HG02678 (cell line): ENCODE data around the gene CORO1C.

Experiments used
- ATAC-seq: cut with Tn5 transposase; IDR thresholded peaks from one replicate; pipeline ENCODE4 v1.9.1; 2021; ENCODE audit warnings: mild to moderate bottlenecking, moderate library complexity; ENCODE audit not compliant: unreplicated experiment

Gene CORO1C

DNA sequence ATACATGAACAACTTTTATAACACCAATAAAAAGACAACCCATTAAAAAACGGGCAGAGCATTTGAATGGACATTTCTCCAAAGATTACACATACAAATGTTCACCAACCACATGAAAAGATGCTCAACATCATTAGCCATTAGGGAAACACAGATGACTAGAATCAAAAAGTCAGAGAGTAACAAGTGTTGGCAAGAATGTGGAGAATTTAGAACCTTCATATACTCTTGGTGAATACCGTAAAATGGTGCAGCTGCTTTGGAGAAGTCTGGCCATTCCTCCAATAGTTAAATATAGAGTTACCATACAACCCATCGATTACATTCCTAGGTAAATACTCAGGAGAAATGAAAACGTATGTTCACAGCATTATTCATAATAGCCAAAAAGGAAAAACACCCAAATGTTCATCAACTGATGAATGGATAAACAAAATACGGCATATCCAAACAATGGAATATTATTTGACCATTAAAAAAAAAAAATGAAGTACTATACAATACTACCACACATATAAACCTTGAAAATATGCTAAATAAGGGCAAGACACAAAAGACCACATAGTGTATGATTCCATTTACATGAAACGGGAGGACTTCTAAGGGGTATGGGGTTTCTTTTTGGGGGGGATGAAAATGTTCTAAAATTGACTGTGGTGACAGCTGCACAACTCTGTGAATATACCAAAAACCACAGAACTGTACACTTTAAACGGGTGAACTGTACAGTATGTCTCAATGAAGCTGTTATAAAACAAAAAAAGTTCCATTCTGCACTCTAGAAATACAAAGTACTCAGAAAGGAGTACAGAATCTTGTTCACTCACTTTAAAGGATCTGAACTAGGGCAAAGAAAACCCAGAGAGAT lies 3.2 kb downstream of the CORO1C start:
- no peak for ATAC-seq

- ATAC-seq = no peak
Measured at GRCh38 chr12:108727161-108727560, 4.2 kb downstream of the CORO1C start.

DNA sequence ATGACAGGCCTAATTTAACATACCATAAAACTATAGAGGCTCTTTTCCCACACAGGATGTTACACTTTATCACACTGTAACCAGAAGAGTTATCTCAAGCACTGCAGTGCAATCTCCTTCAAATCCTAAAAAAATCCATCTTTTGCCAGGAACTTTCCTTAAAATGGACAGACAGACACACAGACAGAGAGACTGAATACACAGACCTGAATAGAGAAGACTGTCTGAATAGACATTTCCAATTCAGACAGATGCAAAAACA lies 6.5 kb downstream of the CORO1C start:
- no peak for ATAC-seq

DNA sequence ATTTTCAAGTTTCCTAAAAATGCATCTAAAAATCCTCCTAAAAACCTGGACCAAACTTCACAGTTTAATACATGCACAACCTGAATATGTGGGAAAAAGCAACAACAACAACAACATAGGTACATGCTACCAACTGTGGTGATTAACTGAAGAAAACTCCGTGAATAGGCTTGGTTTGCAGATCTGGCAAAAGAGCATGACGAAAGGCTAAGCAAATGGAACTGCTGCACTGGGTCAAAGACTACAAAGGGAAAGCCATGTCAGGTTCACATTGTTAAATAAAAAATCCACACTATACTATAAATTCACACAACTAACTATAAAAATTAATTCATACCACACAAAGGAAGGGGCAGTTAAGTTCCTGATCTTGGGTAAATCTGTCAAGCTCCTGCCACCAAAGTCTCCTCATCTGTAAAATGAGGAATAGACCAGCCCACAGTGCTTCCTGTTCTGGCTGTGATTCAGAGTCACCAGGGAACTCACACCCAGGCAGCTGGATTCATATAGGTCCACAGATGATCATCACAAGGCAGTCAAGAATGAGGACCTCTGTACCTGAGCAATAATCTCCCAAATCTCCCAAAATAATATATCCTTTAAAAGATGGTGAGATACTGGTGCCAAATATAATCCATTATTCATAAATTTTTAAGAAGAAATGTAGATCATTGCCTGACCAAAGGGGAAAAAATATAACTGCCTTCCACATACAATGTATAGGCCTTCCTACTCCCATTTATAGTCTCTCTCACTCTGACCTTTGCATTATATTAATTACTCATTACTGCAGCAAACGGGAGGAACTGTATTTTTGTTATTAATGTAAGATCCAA lies 7.0 kb downstream of the CORO1C start:
- no peak for ATAC-seq

DNA sequence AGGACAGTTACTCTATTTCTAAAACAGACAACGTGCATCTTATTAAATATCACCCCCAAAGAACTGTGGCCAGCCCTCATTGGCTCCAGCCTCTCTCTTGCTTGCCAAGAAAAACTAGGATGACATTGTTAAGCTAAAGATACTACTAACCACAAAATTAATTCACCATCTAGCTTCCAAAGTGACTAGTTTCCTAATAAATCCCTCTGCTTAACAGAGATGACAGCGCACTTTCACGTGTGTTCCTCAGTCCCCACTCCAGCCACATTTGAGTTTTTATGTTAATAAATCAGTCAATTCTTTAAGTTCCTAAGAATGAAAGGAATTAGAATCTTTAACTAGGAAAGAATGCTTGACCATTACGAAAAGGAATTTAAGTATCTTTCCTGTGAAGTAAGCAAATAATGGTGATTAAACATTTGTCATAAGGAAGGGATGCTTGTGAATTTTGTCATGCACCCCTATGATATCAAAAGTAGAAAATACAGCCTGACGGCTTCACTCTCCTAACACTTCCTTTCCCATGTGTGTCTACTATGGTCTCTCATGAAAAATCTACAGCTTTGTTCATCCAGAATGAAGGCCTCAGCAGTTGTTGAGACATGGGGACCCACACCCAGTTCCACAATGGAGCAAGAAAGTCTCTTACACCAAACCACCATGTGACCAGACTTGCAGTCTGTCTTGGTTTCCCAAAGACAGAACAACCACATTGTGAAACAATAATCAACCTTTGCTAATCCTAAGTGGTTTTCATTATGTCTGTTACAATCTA lies 8.1 kb downstream of the CORO1C start:
- peak; percentile 43 for ATAC-seq

- ATAC-seq = no peak
Measured at GRCh38 chr12:108722463-108722862, 8.9 kb downstream of the CORO1C start.

DNA sequence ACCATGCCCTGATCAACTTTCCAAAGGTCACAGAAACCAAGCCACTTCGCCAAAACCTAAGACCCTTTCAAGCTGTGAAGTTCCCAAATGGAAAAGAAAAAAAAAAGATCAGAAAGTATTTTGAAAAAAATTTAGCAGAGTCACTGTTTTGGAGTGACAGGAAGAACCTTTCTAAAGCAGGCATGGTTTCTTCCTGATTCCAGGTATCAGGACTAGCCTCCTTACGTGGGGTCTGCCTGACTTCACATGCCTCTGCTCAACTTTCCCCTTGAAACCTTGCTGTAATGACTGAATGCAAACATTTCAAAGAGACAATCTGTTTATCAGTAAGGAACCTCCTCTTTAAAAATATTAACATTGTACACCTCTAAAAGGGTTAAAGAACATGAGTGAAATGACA lies 9.5 kb downstream of the CORO1C start:
- no peak for ATAC-seq

GRCh38 chr12:108720757-108721514 lies 10.4 kb downstream of the CORO1C start:
- ATAC-seq = no peak

DNA sequence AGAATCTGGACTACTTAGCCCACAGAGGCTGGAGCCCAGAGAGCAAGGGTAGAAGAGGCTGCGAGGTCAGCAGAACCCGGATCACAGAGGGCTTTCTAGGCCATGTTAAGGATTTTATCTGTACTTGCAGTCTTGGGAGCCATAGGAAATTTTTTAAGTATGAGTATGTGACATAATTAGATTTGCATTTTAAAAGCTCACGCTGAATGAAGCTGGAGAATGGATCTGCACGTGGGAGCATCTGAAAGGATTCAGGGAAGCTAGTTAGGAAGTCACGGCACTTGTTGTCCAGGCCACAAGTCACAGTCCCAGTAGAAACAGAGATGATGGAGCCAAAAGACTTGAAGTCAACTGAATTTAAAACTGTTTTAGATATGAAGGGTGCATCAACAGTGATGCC lies 14.1 kb downstream of the CORO1C start:
- no peak for ATAC-seq

- ATAC-seq = no peak
Measured at GRCh38 chr12:108714866-108715265, 16.5 kb downstream of the CORO1C start.

DNA sequence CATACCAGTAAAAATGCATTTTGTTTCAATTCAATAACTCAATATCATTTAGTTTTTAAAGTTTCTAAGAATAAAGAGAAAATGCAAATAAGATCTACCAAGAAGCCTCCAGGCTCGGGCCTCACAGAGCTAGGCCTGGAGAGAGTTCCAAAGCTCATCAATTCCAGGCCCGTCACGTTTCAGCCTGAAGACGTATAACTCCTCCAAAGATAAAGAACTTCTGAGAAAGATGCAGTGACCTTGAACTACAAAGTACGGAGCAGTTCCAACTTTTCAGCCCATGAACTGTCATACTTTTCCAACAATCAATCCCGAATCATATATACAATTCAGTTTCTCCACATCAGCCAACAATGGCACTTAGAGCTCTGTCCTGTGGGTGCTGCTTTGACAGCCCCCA lies 17.8 kb downstream of the CORO1C start:
- ATAC-seq = no peak

DNA sequence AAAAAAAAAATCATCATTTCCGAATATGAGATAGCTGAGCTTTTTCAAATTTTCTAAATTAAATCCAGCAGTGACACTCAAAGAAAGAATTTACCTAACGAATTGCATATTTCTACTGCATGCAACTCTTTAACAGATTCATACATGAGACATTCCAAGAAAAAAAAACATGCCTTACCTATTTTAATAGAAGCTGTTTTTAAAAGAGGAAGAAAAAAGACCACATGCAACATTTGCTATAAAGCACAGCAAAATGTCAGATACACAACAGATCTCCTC lies 18.5 kb downstream of the CORO1C start:
- ATAC-seq = no peak

DNA sequence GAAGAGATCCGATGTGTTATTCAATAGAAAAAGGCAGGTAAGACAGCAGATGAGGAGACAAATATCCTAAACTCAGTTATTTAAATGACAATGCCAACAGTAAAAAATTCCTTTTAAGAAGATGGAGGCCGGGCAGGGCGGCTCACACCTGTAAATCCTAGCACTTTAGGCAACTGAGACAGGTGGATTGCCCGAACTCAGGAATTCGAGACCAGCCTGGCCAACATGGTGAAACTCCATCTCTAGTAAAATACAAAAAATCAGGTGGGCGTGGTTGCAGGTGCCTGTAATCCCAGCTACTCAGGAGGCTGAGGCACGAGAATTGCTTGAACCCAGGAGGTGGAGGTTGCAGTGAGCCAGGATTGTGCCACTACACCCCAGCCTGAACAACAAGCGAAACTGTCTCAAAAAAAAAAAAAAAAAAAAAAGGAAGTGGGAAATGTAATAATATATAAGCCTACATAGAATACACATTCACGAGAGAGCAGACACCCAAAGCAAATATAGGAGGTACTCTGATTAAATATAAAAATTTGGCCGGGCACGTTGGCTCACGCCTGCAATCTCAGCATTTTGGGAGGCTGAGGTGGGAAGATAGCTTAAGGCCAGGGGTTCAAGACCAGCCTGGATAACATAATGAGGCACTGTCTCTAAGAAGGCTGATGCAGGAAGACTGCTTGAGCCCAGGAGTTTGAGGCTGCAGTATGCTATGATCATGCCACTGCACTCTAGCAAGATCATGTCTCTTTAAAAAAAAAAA lies 19.0 kb downstream of the CORO1C start:
- ATAC-seq = peak; percentile 55

GRCh38 chr12:108711489-108712164 lies 19.7 kb downstream of the CORO1C start:
- ATAC-seq = no peak

DNA sequence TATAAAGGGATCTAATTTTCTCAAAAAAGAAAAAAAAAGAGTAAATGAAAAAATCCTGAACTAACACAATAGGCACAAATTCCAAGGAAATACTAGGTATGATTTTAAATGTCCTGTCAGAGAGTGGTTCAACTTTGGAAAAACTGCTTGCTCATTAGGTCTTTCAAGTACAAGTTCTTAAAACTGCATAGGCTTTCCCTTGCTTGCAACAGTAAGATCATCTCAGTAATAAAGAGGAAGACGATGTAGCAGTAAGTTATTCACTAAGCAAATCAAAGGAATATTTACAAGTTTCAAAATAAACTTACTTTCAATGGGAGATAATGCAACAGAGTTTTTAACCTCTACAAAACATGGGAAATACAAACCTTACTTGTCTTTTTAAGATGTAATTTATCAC lies 21.6 kb downstream of the CORO1C start:
- no peak for ATAC-seq

DNA sequence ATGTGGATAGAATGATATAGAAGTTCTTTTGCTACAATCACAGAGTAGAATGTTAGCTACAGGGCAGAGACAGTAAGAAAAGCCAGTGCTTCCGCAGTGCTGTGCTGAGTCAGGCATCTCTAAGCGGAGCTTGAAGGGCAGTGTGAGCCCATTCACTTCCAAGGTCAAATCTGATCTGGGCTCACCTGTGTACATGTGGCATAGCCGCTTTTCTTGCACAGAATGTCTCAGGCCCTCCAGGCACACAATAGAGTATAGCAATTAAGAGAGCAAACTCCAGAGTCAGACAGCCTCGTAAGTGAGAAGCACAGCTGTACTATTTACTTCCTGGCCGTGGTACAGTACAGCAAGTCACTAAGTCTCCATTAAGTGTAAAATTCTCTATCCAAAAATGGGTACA lies 26.8 kb downstream of the CORO1C start:
- no peak for ATAC-seq

- ATAC-seq = no peak
Measured at GRCh38 chr12:108702595-108703320, 28.6 kb downstream of the CORO1C start.

GRCh38 chr12:108701779-108702441 lies 29.4 kb downstream of the CORO1C start:
- no peak for ATAC-seq
